ENCODE results near the gene ENPP1. TPM values are rescaled to one million over a fixed set of nuclear protein-coding genes. Genes with fewer than 3 reads are reported as not detected.

The ENPP1 gene
- total and polyA plus RNA-seq, 8 donors: 4.8 to 46.6 (median 18.7) TPM

- FAIRE-seq: peak; percentile 29
- Histone ChIP-seq H3K36me3 (no peaks in the 10 kb centered on the region), H3K27me3 (no peaks in the 10 kb centered on the region), H3K27ac (no peak overlapping the region), H3K4me1 (no peaks in the 10 kb centered on the region), H3K4me3 (no peak overlapping the region), H3K9me3 (no peaks in the 10 kb centered on the region)
- 66 to 69% methylated on average over 4 of the region's 4 CpGs for WGBS, 2 donors
- TF ChIP-seq, protein P1, sequence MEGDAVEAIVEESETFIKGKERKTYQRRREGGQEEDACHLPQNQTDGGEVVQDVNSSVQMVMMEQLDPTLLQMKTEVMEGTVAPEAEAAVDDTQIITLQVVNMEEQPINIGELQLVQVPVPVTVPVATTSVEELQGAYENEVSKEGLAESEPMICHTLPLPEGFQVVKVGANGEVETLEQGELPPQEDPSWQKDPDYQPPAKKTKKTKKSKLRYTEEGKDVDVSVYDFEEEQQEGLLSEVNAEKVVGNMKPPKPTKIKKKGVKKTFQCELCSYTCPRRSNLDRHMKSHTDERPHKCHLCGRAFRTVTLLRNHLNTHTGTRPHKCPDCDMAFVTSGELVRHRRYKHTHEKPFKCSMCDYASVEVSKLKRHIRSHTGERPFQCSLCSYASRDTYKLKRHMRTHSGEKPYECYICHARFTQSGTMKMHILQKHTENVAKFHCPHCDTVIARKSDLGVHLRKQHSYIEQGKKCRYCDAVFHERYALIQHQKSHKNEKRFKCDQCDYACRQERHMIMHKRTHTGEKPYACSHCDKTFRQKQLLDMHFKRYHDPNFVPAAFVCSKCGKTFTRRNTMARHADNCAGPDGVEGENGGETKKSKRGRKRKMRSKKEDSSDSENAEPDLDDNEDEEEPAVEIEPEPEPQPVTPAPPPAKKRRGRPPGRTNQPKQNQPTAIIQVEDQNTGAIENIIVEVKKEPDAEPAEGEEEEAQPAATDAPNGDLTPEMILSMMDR (IDR thresholded peaks at IDR 0.05): peak; percentile 78 to 86 (median 85)
- intact Hi-C loops (cut with DNase I): loop anchor here in 2 of 3 donors (5.0 to 10.0 kb wide), 3 partner anchors 125 to 217 kb away; no protein-coding TSS in a partner anchor
- peak; percentile 85 to 97 (median 94) for ATAC-seq
- DNase-seq: peak in 5 of 6 donors; percentile 53 to 80 (median 64)
Measured at GRCh38 chr6:131909408-131910218, 101.8 kb downstream of the ENPP1 start.

DNA sequence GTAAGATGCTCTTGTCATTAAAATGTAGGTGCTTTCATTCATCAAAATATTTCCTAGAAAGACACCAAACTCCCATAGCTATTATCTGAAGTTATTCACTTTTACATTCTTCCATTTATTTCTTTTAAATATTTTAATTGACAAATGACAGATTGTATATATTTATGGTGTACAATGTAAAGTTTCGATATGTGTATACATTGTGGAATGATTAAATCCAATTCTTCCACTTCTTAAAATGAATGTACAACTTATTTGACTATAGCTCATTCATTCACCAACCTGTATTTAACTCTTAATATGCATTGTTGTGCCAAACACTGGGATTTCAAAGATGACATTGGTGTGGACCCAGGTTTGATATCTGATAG is 102.4 kb downstream of the ENPP1 start:
- intact Hi-C loops (cut with DNase I): loop anchor here in 2 of 3 donors (5.0 to 10.0 kb wide), 2 partner anchors 125 to 218 kb away; no protein-coding TSS in a partner anchor
- FAIRE-seq (no peak), ATAC-seq (no peak), DNase-seq (no peak)
- TF ChIP-seq, protein P1 (IDR thresholded peaks at IDR 0.05): peak in 1 of 4 donors; percentile 9
- H3K4me1 ChIP-seq: no peaks in the 10 kb centered on the region
- 77 to 84% methylated on average over 1 of the region's 1 CpG for WGBS, 2 donors
- no peaks in the 10 kb centered on the region for H3K9me3 ChIP-seq
- H3K27me3 ChIP-seq: no peaks in the 10 kb centered on the region
- no peak overlapping the region for H3K27ac ChIP-seq
- H3K4me3 ChIP-seq: no peak overlapping the region
- H3K36me3 ChIP-seq: no peaks in the 10 kb centered on the region

DNA sequence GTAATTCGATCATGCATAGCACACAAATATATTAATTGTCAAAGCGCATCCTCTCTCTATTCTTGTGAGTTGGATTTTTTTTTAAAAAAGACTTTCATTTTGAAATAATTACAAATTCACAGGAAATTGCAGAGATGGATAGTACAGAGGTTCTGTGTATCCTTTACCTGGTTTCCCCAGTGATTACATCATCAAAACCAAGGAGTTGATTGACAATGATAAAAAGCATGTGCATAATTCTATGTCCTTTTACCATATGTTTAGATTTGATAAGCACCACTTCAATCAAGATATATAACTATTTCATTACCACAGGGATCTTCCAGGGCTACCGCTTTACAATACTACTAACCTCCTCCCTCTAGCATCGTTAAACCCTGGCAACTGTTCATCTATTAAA is 103.1 kb downstream of the ENPP1 start:
- H3K27me3 ChIP-seq: no peaks in the 10 kb centered on the region
- no peak for DNase-seq
- no peak overlapping the region for H3K27ac ChIP-seq
- H3K9me3 ChIP-seq: no peaks in the 10 kb centered on the region
- no peaks in the 10 kb centered on the region for H3K36me3 ChIP-seq
- no peak for FAIRE-seq
- WGBS, 2 donors: 40 to 61% methylated on average over 4 of the region's 4 CpGs
- H3K4me1 ChIP-seq: no peaks in the 10 kb centered on the region
- TF ChIP-seq, protein P1 (IDR thresholded peaks at IDR 0.05): no peak
- intact Hi-C loops (cut with DNase I): loop anchor here in 2 of 3 donors (5.0 to 10.0 kb wide), 2 partner anchors 126 to 219 kb away; no protein-coding TSS in a partner anchor
- ATAC-seq: no peak
- H3K4me3 ChIP-seq: no peak overlapping the region

GRCh38 chr6:131911951-131912350 is 104.1 kb downstream of the ENPP1 start:
- DNase-seq: no peak
- no peaks in the 10 kb centered on the region for H3K27me3 ChIP-seq
- no peak overlapping the region for H3K4me3 ChIP-seq
- H3K27ac ChIP-seq: no peak overlapping the region
- ATAC-seq: no peak
- no peaks in the 10 kb centered on the region for H3K36me3 ChIP-seq
- FAIRE-seq: no peak
- 48 to 59% methylated on average over 3 of the region's 3 CpGs for WGBS, 2 donors
- no peaks in the 10 kb centered on the region for H3K4me1 ChIP-seq
- TF ChIP-seq, protein P1 (IDR thresholded peaks at IDR 0.05): no peak
- no peaks in the 10 kb centered on the region for H3K9me3 ChIP-seq
- intact Hi-C loops (cut with DNase I): loop anchor here in 2 of 3 donors (5.0 to 10.0 kb wide), 2 partner anchors 127 to 220 kb away; no protein-coding TSS in a partner anchor

DNA sequence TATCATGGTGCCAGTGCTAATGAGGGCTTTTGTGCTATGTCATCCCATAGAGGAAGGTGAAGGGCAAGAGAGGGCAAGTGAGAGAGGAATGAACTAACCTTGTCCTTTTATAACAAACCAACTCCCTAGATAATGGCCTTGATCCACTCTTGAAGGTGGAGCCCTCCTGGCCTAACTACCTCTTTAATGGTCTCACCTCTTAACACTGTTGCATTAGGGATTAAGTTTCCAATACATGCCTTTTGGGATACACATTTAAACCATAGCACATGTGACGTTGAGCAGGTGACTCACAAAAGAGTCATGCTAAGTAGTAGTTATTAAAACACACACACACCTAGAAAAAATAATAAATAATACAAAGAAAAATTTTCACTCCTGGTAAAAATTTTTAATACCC is 106.4 kb downstream of the ENPP1 start:
- no peak for DNase-seq
- Histone ChIP-seq H3K27ac (no peak overlapping the region), H3K4me3 (no peak overlapping the region), H3K27me3 (no peaks in the 10 kb centered on the region), H3K4me1 (no peaks in the 10 kb centered on the region), H3K9me3 (no peaks in the 10 kb centered on the region), H3K36me3 (no peaks in the 10 kb centered on the region)
- intact Hi-C loops (cut with DNase I): loop anchor here in 2 of 3 donors (5.0 to 10.0 kb wide), 2 partner anchors 129 to 222 kb away; no protein-coding TSS in a partner anchor
- WGBS, 2 donors: 23 to 44% methylated on average over 1 of the region's 1 CpG
- TF ChIP-seq, protein P1 (IDR thresholded peaks at IDR 0.05): no peak
- no peak for FAIRE-seq
- no peak for ATAC-seq
